Effector memory CD4-positive, alpha-beta T cell (primary cell): Measurements from ENCODE around the gene SHC1.

Experiments used
- DNase-seq, 3 donors: peaks; one replicate each; pipeline ENCODE4 v3.0.0-alpha.2; 2020
- H3K27ac ChIP-seq: 2 replicates; pipeline ENCODE4 v1.7.0; 2013; ENCODE audit warnings: mild to moderate bottlenecking, low read length, moderate library complexity; ENCODE audit not compliant: insufficient read depth, poor library complexity, severe bottlenecking
- H3K27me3 ChIP-seq: replicated peaks from 2 replicates; pipeline ENCODE4 v1.7.0; 2013; ENCODE audit warnings: mild to moderate bottlenecking, low read length; ENCODE audit not compliant: insufficient read depth, control insufficient read depth, poor library complexity, severe bottlenecking
- H3K36me3 ChIP-seq: 2 replicates; pipeline ENCODE4 v1.7.0; 2013; ENCODE audit warnings: mild to moderate bottlenecking, low read length, moderate library complexity; ENCODE audit not compliant: control insufficient read depth, insufficient read depth
- H3K4me1 ChIP-seq: 2 replicates; pipeline ENCODE4 v1.7.0; 2013; ENCODE audit warnings: low read length, mild to moderate bottlenecking; ENCODE audit not compliant: control insufficient read depth, insufficient read depth, poor library complexity, severe bottlenecking
- H3K4me3 ChIP-seq: 2 replicates; pipeline ENCODE4 v1.7.0; 2013; ENCODE audit warnings: low read length, low read depth, mild to moderate bottlenecking; ENCODE audit not compliant: insufficient read depth, poor library complexity, severe bottlenecking
- H3K9me3 ChIP-seq: 2 replicates; pipeline ENCODE4 v1.7.0; 2013; ENCODE audit warnings: mild to moderate bottlenecking, low read length, moderate library complexity; ENCODE audit not compliant: control insufficient read depth

Gene SHC1

DNA sequence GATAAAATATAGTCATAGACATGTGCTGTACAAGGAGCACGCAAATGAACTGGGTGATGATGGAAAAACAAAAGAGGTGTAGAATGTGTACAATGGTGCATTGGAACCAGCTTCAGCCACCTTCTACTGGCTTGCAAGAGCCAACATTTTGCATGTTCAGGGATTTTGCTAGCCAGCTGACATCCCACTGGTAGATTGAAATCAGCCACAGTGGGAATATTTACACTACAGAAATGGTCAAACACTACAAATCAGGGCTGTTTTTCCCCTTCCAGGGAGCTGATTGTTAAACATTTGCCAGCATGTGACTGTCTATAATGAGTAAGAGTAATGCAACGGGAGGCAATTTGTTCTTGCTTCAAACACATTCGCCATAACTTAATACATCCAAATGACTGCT lies 57.3 kb downstream of the SHC1 start:
- no peaks in the 10 kb centered on the region for H3K36me3 ChIP-seq
- H3K4me3 ChIP-seq: no peak overlapping the region
- H3K9me3 ChIP-seq: no peaks in the 10 kb centered on the region
- no peak for DNase-seq
- no peak overlapping the region for H3K27ac ChIP-seq
- no peaks in the 10 kb centered on the region for H3K4me1 ChIP-seq
- H3K27me3 ChIP-seq: no peaks in the 10 kb centered on the region

DNA sequence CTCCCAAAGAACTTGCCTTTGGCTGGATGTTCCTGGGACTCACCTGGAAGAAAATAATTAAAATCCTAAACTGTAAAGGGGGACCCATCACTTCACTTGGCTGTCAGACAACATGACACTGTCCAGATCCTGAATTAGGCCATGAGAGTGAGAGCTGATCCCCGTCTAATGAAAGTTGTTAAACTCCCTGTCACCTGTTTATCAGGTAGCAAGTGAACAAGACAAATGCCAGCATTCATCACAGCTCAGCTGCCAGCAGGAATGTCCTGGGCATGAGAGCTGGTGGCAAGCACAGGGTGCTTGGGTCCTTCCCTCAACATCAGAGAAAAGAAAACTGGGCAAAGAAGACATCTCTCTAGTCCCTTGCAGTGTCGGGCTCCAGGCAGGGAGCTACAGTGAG lies 57.8 kb downstream of the SHC1 start:
- H3K4me3 ChIP-seq: no peak overlapping the region
- DNase-seq: no peak
- no peaks in the 10 kb centered on the region for H3K36me3 ChIP-seq
- no peaks in the 10 kb centered on the region for H3K27me3 ChIP-seq
- H3K27ac ChIP-seq: no peak overlapping the region
- no peaks in the 10 kb centered on the region for H3K4me1 ChIP-seq
- H3K9me3 ChIP-seq: no peaks in the 10 kb centered on the region
